LoVo (cell line): ENCODE measurements around the gene SLC6A12.
"Not testable (repeated sequence)": the region's sequence is repeated elsewhere in the genome, so short reads cannot be mapped to it uniquely, and the experiment has no call there.

Experiments
- DNase-seq: peaks from one replicate; pipeline ENCODE4 v3.0.0-alpha.2; 2016; ENCODE audit warnings: low spot score

The SLC6A12 gene

DNA sequence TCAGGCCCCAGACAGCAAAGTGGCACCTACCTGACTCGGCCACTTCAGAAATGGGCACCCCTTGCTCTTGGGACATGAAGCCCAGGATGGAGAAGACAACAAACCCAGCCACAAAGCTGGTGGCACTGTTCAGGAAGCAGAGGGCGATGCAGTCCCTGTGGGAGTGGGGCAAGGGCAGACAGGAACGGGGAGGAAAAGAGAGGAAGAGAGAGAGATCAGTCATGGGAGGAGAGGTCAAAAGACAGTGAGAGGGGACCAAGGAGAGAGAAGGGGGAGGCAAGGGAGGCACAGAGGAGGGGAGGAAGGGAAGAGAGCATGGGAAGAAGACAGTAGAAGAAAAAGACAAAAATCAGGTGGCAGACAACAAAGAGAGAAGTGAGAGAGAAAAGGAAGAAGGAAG is 16.6 kb downstream of the SLC6A12 start:
- DNase-seq: no peak

DNA sequence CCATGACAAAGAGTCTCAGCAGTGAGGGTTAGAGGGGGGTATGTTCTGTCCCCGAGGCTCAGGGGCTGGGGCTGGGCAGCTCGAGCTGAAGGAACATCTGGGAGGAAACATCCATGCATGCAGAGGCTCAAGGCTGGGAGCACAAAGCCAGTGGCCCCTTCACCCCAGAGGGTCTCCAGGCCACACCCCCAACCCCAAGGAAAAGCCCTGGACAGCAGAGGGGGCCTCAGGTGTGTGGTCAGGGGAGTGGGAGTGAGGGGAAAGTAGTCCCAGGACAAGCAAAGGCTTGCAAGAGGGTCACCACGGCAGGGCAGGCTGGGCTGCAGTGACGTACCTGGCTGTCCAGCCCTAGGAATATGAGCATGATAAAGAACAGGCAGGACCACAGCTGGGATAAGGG is 17.5 kb downstream of the SLC6A12 start:
- no peak for DNase-seq

DNA sequence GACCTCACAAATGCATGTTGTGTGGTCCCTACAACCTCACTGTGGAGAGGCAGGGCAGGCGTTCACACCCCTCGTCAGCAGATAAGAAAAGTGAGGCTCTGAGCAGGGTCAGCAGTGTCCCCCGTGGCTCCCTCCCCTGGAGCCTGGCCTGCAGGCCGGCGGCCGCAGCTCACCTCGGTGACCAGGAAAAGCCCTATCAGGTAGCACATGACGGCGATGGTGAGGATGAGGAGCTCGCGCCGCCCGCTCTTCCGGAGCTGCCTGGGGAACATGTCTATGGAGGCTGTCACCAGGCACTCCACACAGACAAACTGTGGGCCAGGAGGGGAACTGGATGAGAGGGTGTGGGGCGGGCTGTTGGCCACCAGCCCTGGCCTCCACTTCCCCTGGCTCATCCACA is 18.0 kb downstream of the SLC6A12 start:
- no peak for DNase-seq

DNA sequence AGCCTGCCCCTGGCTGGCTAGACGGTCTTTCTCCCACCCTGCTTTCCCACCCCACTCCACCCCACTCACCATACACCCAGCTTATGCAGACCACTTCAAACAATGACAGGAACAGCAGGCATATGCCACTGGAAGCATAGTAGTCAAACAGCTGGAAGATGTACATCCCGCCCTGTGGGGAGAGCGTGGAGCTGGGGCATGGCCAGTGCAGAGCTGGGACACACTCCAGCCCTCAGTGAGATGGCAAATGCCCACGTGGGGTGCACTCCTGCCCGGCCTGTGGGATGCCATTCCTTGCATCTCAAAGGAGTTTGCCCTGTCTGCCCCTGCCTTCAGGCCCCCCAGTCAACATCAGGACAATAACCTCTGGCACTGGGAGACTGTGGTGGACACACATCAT is 18.8 kb downstream of the SLC6A12 start:
- DNase-seq: no peak

DNA sequence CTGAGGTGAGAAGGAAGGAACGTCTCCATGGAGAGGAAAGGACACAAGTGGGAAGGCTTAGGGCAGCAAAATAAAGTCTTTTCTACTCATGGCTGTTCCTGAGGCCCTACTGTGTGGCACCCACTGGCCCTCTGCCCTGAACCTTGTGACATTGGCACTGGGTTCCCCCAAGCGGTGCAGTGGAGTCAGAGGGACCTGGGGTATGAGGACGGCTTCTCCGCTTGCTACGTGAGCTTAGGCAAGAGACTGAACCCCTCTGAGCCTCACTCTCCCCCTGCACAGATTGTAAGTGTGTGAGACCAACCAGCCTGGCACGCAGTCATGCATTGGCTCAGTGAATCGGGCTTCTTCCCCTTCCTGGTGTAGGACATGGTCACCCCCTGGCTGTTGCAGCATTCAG is 19.7 kb downstream of the SLC6A12 start:
- DNase-seq: no peak

DNA sequence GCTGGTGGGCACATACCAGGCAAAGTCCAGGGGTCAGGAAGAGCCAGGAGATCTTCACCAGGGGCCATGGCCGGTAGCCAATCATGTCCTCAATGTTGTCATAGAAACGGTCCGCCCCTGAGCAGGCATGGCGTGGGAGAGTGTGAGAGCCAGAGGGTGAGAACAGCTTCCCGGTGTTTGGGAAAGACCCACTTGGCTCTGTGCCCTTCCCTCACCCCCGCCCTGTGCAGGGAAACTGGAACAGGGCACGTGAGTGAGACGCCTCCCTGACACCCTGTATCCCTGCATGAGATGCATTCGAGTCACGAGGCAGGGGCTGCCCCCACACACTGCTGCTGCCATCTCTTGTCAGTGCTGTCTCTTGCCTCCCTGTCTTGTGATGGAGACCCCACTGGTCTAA is 20.7 kb downstream of the SLC6A12 start:
- DNase-seq: no peak

DNA sequence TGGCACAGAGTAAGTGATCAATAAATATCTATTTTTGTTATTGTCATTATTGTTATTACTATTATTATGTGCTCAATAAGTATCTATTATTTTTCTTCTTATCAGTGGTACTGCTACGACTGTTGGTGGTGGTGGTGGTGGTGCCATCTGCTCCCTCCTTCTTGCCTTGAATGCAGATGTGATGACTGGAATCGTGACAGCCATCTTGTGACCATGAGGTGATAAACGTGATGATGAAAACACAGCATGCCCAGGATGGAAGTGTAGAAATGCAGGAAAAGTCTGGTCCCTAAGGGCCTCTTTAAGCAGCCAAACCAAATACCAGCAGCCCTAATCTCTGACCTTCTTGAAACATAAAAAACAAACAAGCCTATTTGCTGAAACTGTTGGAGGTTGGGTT is 22.4 kb downstream of the SLC6A12 start:
- DNase-seq: no peak

DNA sequence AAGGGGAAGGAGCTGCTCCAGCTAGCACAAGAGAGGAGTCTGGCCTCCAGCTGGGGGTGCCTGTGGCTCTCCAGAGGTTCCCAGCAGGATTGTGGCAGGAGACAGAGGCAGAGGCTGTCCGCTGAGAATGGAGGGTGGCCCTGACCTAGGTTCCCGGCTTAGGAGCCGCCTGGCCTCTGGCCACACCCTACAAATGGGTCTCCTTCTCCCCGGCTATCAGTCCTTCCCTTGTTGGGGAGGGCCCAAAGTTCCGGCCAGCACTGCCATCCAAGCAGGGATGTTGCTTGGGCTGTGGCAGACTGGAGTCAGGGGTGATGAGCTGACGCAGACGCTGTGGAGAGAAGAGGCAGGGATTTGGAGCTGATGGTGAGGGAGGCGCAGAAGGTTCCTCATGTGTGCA is 23.1 kb downstream of the SLC6A12 start:
- DNase-seq: no peak

DNA sequence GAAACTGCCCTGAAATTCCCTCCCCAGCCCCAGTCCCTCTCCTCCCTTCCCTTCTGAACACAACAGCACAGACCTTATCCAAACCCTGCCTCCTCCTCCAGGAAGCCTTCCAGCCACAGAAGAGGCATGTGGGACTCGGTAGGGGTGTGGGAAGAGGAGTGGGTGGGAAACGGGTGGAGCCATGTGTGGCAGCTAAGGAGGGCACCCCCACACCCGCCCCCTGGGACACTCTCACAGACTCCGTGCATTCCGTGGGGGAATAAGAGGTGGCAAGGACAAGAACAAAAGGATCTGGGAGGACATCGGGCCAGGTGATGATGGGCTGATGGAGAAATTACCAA is 24.4 kb downstream of the SLC6A12 start:
- no peak for DNase-seq

DNA sequence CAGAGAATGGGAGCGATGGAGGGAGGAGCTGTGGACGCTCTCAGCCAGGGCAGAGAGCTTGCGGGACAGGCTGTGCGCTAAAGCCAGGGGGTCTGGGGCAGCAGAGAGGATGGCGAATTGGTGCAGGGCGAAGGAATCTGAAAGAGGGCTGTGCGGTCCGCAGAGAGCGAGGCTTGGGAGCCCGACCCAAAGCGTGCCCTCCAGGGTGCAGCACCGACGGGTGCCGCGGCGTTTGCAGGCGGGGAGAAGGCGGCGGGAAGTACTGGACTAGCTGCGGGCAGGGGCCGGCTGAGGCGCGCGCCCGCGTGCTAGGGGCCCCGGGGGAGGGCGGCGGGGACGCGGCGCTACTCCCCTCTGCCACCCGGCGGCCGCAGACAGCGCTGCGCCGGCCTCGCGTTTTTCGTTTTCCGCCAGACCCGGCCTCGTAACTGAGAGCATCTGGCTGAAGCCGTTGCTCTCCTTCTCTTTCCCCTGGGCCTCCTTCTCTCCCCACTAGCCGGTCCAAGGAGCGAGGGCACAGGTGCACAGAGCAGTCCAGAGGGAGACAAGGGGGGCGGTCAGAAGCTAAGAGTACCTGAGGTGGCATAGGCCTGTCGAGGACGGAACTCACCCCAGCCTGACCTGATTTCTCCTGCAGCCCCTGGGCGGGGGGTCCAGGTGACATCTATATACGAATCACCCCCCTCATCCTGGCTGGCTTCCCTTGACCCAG is 24.9 kb downstream of the SLC6A12 start:
- peak; percentile 48 for DNase-seq

DNA sequence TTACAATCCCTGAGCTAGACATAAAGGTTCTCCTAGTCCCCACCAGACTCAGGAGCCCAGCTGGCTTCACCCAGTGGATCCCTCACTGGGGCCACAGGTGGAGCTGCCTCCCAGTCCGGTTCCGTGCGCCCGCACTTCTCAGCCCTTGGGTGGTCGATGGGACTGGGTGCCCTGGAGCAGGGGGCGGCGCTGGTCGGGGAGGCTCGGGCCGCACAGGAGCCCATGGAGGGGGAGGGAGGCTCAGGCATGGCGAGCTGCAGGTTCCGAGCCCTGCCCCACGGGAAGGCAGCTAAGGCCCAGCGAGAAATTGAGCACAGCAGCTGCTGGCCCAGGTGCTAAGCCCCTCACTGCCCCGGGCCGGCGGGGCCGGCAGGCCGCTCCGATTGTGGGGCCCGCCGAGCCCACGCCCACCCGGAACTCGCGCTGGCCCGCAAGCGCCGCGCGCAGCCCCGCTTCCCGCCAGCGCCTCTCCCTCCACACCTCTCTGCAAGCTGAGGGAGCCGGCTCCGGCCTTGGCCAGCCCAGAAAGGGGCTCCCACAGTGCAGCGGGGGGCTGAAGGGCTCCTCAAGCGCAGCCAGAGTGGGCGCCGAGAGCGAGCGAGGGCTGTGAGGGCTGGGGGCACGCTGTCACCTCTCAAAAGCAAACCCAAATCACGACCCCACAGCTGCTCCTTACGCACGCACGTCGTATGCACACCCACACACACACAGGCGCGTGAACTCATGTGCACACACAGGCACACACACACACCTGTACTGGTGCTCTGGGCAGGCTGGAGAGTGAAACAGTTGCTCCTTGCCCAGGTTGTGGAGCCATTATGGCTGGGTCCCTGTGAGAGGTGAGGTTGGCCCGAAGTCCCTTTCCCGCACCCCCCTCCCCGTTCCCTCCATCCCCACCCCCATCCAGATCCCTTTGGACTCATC is 25.7 kb downstream of the SLC6A12 start:
- DNase-seq: not testable (repeated sequence)

DNA sequence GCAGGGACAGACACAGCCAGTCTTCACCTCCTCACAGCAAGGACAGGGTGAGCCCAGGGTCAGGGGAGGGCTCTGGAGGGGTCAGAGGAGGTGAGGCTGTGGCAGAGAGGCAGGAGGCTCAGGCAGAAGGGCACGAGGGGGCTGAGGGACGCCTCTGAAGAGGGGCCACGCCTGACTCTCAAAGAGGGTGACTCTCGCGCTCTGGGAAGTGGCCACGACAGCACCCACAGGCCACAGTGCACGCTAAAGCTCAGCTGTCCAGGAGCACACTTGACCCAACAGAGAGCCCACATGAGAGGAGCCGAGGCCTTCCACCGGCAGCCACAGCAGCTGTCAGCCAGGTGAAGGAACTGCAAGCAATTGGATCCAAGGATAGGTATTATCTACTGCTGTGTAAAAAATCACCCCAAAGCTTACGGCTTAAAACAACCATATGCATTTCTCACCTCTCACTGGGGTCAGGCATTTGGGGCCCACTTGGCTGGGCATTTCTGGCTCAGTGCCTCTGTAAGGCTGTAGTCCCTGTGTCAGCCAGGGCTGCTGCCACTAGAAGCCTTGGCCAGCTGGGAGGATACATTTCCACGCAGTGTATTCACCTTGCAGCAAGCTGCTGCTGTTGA is 27.8 kb downstream of the SLC6A12 start:
- no peak for DNase-seq

DNA sequence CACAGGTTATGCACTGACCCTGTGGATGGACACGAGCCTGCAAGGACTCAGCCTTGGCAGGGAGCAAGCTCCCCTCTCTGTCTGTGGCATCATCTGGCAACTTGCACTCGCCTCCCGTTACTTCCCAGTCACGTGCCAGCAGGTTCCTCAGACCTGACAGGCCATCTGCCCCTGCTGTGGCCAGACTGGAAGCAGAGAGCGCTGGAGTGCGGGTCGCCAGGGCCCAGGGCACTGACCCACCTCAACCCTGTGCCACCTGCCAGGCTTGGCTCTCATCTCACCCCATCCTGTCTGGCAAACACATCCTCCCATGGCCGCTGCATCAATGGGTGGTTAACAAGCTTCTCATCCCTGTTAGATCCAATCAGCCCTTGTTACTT is 28.4 kb downstream of the SLC6A12 start:
- DNase-seq: no peak

DNA sequence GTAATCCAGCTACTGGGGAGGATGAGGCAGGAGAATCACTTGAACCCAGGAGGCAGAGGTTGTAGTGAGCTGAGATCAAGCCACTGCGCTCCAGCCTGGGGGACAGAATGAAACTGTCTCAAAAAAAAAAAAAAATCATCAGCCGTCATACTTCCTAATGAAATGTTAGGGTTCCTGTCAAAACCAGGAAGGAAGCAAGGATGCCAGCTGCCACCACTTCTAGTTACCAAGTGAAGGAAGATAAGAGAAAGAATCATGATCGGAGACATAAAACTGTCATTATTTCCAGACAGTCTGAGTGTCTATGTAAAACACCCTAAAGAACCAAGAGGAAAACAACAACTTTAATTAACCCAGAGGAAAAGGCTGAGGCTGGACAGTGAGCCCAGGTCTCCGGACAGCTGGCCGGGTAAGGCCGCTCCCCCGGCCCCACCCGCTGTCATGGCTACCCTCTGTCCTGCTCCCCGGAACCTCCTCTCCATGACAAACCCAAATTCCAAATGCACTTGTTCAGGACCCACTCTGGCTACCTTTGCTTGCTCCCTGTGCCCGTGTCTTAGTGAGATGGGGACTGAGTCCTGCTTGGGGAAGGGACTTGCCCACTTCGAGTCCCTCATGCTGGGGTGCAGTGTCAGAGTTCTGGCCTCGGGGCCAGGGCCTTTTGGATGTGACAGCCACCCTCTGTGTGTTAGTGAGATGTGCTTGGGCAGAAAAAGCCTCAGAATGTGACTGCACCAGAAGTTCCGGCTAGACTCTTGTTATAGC is 29.0 kb downstream of the SLC6A12 start:
- DNase-seq: no peak

DNA sequence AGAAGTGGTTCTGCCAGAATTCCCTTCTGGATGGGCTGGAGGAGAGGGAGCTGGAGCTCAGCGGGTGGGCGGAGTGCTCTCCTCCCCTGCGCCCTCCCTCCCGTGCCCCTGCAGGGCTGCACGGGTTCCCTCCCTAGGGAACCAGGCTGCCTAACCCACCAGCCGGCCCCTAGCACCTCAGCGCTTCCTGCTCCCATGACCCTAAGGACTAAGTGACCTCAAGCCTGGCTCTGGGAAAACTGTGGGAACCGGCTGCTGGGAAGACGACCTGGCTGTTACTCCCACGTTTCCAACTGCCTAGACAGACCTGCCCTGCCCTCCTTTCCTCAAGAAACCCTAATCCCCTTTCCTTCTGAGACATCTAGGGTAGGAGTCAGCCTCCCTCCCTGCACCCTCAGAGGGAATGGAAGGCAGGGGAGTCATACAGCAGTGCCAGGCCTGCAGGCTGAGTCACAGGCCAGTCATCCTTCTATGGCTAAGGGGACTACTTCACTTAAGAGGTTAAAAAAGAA is 31.5 kb downstream of the SLC6A12 start:
- DNase-seq: peak; percentile 28

DNA sequence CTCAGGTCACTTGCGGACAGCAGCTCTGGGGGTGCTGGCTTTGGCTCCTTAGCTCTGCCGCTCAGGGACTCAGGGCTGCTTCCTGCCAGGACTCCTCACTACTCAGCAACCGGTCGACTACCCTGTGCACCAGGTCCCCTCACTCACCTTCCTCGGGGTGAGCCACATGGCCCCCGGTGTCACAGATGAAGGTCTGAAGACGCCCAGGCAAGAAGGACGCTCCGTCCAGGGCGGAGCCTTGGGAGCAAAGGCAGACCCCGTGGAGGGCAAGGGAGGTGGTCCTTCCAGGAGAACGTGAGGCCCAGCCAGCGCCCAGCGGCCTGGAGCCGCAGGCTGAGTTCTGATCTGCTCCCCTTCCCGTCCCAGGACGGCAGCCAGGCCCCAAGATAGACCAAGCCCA is 32.0 kb downstream of the SLC6A12 start:
- DNase-seq: no peak

DNA sequence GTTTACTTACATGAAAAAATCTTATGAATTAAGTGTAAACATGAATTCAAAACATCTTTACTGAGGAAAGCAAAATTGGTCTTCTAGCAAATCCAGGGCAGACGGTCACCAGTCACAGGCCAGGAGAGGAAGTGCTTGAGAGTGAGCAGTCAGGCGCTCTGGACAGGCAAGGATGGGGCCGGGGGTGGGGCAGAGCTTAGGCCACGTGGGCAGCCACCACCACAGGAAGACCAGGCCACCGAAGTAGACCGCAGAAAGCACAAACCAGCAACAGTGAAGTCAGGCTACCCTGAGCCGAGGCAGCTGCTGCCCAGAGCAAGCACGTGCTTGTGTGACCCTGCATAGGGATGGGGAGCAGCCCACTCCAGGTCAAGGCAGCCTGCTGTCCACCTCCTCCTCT is 33.5 kb downstream of the SLC6A12 start:
- DNase-seq: no peak

DNA sequence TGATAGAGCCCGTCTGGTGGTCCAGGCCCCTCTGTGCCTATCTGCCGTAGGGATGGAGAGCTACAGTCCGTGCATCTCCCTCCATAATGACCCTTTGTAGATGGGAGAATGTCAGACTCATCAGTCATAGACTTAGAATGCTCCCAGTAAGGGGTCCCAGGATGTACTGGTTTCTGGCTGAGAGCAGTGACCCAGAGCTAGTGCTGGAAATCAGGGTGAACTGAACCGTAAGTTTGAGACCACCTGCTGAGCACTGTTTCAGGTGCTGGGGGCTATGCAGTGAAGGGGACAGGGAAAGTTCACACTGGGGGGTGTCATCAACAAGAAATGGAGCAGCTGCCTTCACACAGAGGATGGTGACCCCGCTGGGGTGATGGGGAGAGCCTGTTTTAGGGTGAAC is 34.1 kb downstream of the SLC6A12 start:
- DNase-seq: no peak

DNA sequence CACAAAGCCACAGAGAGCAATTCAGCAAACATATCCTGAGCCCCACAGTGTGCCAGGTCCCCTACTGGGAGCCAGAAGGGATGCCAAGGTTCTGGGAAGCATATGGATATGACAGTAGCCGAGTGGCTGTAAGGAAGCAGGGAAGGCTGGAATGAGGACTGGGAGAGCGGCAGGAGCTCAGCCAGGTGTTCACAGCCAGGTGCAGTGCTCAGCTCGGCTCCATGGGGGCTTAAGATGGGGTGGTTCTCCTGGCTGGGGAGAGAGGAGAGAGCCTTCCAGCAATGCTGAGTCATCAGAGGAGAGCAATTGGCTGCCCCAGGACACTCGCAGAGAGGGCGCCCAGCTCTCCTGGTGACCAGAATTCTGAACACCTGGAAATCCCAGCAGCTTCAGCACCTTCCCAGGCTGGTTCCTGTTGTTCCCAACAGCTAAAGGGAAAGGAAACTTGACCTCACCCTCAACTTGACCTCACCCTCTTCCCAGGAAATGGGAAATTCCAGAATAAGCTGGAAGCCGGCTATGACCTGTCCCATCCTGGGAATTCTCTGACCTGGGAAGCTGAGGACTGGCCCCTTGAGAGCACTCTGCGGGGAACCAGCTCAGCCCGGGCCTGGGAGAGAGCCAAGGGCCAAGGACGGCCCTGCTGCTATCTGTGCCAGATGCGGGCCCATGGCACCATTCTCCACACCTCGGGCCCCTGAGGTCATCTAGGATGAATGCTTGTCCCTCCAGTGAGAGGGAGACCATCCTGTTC is 34.6 kb downstream of the SLC6A12 start:
- DNase-seq: no peak

DNA sequence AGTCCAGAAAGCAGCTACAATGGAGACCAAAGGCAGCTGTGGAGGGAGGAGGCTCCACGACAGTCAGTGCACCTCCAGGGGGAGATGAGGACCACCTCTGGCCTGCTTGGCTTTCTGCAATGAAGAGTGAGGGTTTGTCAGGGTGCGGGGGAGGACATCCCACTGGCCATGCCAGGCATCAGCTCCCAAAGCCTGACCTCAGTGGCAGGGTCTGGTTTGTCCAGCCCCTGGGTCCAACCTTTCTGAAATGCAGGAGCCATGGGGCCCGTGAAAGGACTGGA is 35.2 kb downstream of the SLC6A12 start:
- DNase-seq: no peak

DNA sequence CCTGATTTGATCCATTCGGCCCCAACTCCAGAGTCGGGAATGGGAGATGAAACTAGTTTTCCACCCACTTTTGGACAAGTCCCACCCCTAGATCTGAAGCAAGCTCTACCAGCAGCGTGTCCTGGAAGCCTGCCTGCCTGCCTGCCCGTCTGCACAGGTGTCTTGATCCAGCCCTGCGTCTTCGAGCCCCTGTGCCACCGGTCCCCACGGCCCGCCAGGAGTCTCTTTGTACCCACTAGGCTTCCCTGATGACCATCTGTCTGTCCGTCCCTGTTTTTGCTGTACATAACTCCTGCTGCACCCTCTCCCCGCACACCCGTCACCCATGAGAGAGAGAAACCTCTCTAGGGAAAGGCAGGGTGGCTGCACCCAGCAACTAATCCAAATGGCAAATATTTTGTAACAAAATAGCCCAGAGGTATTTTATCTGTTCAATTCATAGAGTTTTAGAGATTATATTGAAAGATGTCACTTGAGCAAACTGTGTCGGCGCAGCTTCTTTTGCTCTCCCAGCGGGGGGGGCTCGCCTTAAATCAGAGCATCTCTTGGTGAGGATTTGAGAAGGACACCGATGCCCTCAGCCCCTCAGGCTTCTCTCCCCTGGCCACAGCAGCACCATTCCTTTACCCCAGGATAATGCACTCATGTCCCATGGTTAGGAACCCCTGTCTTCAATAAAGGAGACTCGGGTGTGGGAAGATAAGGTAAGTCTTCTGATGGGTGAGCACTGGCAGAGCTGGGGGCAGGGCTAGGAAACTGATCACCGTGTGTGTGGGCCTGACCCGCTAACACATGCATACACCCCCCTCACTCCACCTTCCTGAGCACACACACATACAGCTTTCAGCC is 35.8 kb downstream of the SLC6A12 start:
- no peak for DNase-seq
